DOHH2 (cell line): ENCODE data around the gene OXNAD1.

Source experiments
- H3F3A ChIP-seq: fragments of 200-600 bp; sonication (generic), shearing (Covaris generic); 2 replicates; pipeline ENCODE4 v1.6.0; 2016; ENCODE audit warnings: antibody characterized with exemption, mild to moderate bottlenecking; ENCODE audit not compliant: control insufficient read depth, insufficient read depth
- H3K27ac ChIP-seq: fragments of 200-600 bp; sonication (generic); 2 replicates; pipeline ENCODE4 v1.5.1; 2014; ENCODE audit warnings: low read depth, mild to moderate bottlenecking, low read length, moderate library complexity
- H3K27me3 ChIP-seq: fragments of 200-600 bp; sonication (generic); 2 replicates; pipeline ENCODE4 v1.6.1; 2014; ENCODE audit warnings: mild to moderate bottlenecking, low read length, mixed read lengths; ENCODE audit not compliant: control insufficient read depth
- H3K36me3 ChIP-seq: fragments of 200-600 bp; sonication (generic); 2 replicates; pipeline ENCODE4 v1.6.1; 2014; ENCODE audit warnings: mild to moderate bottlenecking, low read length, moderate library complexity, mixed read lengths; ENCODE audit not compliant: control insufficient read depth
- H3K4me1 ChIP-seq: fragments of 200-600 bp; sonication (generic); 2 replicates; pipeline ENCODE4 v1.6.1; 2014; ENCODE audit warnings: mild to moderate bottlenecking, low read length, mixed read lengths; ENCODE audit not compliant: control insufficient read depth
- H3K4me2 ChIP-seq: fragments of 200-600 bp; sonication (generic); 2 replicates; pipeline ENCODE4 v1.6.0; 2014; ENCODE audit warnings: mild to moderate bottlenecking, low read length, moderate library complexity
- H3K4me3 ChIP-seq: fragments of 200-600 bp; sonication (generic); 2 replicates; pipeline ENCODE4 v1.5.1; 2014; ENCODE audit warnings: mild to moderate bottlenecking, low read length, mixed read lengths
- H3K79me2 ChIP-seq: fragments of 200-600 bp; sonication (generic); 2 replicates; pipeline ENCODE4 v1.6.1; 2014; ENCODE audit warnings: mild to moderate bottlenecking, low read length, mixed read lengths; ENCODE audit not compliant: control insufficient read depth
- H3K9me2 ChIP-seq: fragments of 200-600 bp; sonication (generic); replicated peaks from 2 replicates; pipeline ENCODE4 v1.6.1; 2014; ENCODE audit warnings: mild to moderate bottlenecking, low read length, mixed read lengths; ENCODE audit not compliant: control insufficient read depth
- H3K9me3 ChIP-seq: fragments of 200-600 bp; sonication (generic); 2 replicates; pipeline ENCODE4 v1.6.1; 2014; ENCODE audit warnings: antibody characterized with exemption, low read length, mixed read lengths; ENCODE audit not compliant: control insufficient read depth, insufficient read depth
- H4K20me1 ChIP-seq: fragments of 200-600 bp; sonication (generic); 2 replicates; pipeline ENCODE4 v1.6.0; 2014; ENCODE audit warnings: low read depth, mild to moderate bottlenecking, antibody characterized with exemption, low read length, moderate library complexity; ENCODE audit not compliant: control insufficient read depth, insufficient read depth
- CTCF ChIP-seq: fragments of 200-600 bp; sonication (generic); IDR thresholded peaks from one replicate; pipeline ENCODE4 v1.5.1; 2014; ENCODE audit warnings: antibody characterized with exemption, mild to moderate bottlenecking, low read depth, low read length; ENCODE audit not compliant: poor library complexity, severe bottlenecking
- EZH2phosphoT487 ChIP-seq: fragments of 200-600 bp; sonication (generic); IDR thresholded peaks from 2 replicates; pipeline ENCODE4 v1.6.1; 2017; ENCODE audit warnings: borderline replicate concordance, mild to moderate bottlenecking, antibody characterized with exemption, low read length, moderate library complexity, mixed read lengths

The OXNAD1 gene

GRCh38 chr3:16319307-16319706 is 54.3 kb downstream of the OXNAD1 start:
- Histone ChIP-seq H3K4me3 (no peak overlapping the region), H3K4me1 (0 out of 2 replicates have a peak, but pooled peaks cover 3% of the 10 kb centered on the region), H3K27me3 (no peaks in the 10 kb centered on the region), H4K20me1 (peaks cover 7% of the 10 kb centered on the region; the same call in 1 of the 2 replicates), H3K27ac (no peak overlapping the region), H3K9me3 (no peaks in the 10 kb centered on the region), H3K9me2 (no peaks in the 10 kb centered on the region), H3K79me2 (peaks cover 28% of the 10 kb centered on the region), H3K36me3 (peaks cover 99% of the 10 kb centered on the region), H3K4me2 (no peak overlapping the region), H3F3A (peaks cover 15% of the 10 kb centered on the region)
- TF ChIP-seq EZH2phosphoT487: no peak
- TF ChIP-seq CTCF: peak; percentile 84

- H4K20me1 ChIP-seq: peaks cover 7% of the 10 kb centered on the region; the same call in 1 of the 2 replicates
- no peaks in the 10 kb centered on the region for H3K9me2 ChIP-seq
- H3K4me2 ChIP-seq: no peak overlapping the region
- peaks cover 28% of the 10 kb centered on the region for H3K79me2 ChIP-seq
- H3F3A ChIP-seq: peaks cover 14% of the 10 kb centered on the region
- no peak overlapping the region for H3K4me3 ChIP-seq
- no peak for TF ChIP-seq EZH2phosphoT487
- no peak for TF ChIP-seq CTCF
- no peaks in the 10 kb centered on the region for H3K27me3 ChIP-seq
- H3K36me3 ChIP-seq: peaks cover 99% of the 10 kb centered on the region
- H3K4me1 ChIP-seq: 0 out of 2 replicates have a peak, but pooled peaks cover 3% of the 10 kb centered on the region
- H3K9me3 ChIP-seq: no peaks in the 10 kb centered on the region
- no peak overlapping the region for H3K27ac ChIP-seq
These were observed 54.7 kb downstream of the OXNAD1 start for GRCh38 chr3:16319723-16320122.

- Histone ChIP-seq H3K4me3 (no peak overlapping the region), H3K4me2 (no peak overlapping the region), H4K20me1 (peaks cover 5% of the 10 kb centered on the region; the same call in 1 of the 2 replicates), H3K4me1 (0 out of 2 replicates have a peak, but pooled peaks cover 2% of the 10 kb centered on the region), H3K27me3 (no peaks in the 10 kb centered on the region), H3K36me3 (peaks cover 99% of the 10 kb centered on the region), H3K9me3 (no peaks in the 10 kb centered on the region), H3F3A (peaks cover 13% of the 10 kb centered on the region), H3K9me2 (no peaks in the 10 kb centered on the region), H3K27ac (no peak overlapping the region), H3K79me2 (peaks cover 33% of the 10 kb centered on the region)
- TF ChIP-seq CTCF: no peak
- no peak for TF ChIP-seq EZH2phosphoT487
These were observed 55.7 kb downstream of the OXNAD1 start for GRCh38 chr3:16320711-16321110.
